Liver (tissue), 9 donors: ENCODE data around the gene COPZ2. TPM values are rescaled to one million over a fixed set of nuclear protein-coding genes. Genes with fewer than 3 reads are reported as not detected.

Source experiments
- DNase-seq: peaks from one replicate; pipeline ENCODE4 v3.0.0-alpha.2; 2017; ENCODE audit warnings: low spot score
- H3K27ac ChIP-seq, 2 donors: one replicate each; pipeline ENCODE4 v1.7.0; 2013; ENCODE audit warnings: inconsistent platforms in 2 of 2, low read length in 2 of 2, control low read depth in 1 of 2, low read depth in 1 of 2, mild to moderate bottlenecking in 1 of 2
- H3K27me3 ChIP-seq, 4 donors: one replicate each; pipeline versions ENCODE4 v1.6.1 to v1.7.0; 2013; ENCODE audit warnings: low read length in 3 of 4, inconsistent platforms in 1 of 4, mild to moderate bottlenecking in 1 of 4, moderate library complexity in 1 of 4; ENCODE audit not compliant: control insufficient read depth in 4 of 4, insufficient read depth in 4 of 4
- H3K36me3 ChIP-seq, 4 donors: one replicate each; pipeline versions ENCODE4 v1.6.1 to v1.7.0; 2013; ENCODE audit warnings: low read length in 3 of 4, mild to moderate bottlenecking in 3 of 4, low read depth in 1 of 4, moderate library complexity in 1 of 4; ENCODE audit not compliant: control insufficient read depth in 4 of 4, insufficient read depth in 3 of 4
- H3K4me1 ChIP-seq, 4 donors: one replicate each; pipeline versions ENCODE4 v1.6.1 to v1.7.0; 2013; ENCODE audit warnings: low read length in 3 of 4, mild to moderate bottlenecking in 3 of 4, moderate library complexity in 1 of 4; ENCODE audit not compliant: control insufficient read depth in 4 of 4, insufficient read depth in 4 of 4
- H3K4me3 ChIP-seq, 3 donors: one replicate each; pipeline versions ENCODE4 v1.6.1 to v1.7.0; 2013; ENCODE audit warnings: low read length in 3 of 3, control low read depth in 1 of 3, low read depth in 1 of 3, mild to moderate bottlenecking in 1 of 3
- H3K9ac ChIP-seq, 2 donors: one replicate each; pipeline ENCODE4 v1.7.0; 2013; ENCODE audit warnings: low read length in 2 of 2, mild to moderate bottlenecking in 2 of 2, moderate library complexity in 2 of 2, control low read depth in 1 of 2, low read depth in 1 of 2
- H3K9me3 ChIP-seq, 4 donors: one replicate each; pipeline versions ENCODE4 v1.6.1 to v1.7.0; 2013; ENCODE audit warnings: low read length in 3 of 4; ENCODE audit not compliant: control insufficient read depth in 4 of 4
- ATF3 ChIP-seq: IDR thresholded peaks from 2 replicates; pipeline ENCODE4 v1.6.1; 2016; ENCODE audit warnings: antibody characterized with exemption
- CTCF ChIP-seq: fragments of 150-350 bp; IDR thresholded peaks from 2 replicates; pipeline ENCODE4 v1.5.1; 2017; ENCODE audit warnings: improper control_type of control experiment, low read depth, low read length; ENCODE audit not compliant: missing input control
- EGR1 ChIP-seq, 2 donors: IDR thresholded peaks; 2 replicates each; pipeline ENCODE4 v1.6.1; 2016 to 2018; ENCODE audit warnings: antibody characterized with exemption in 2 of 2, low read depth in 2 of 2
- FOXA1 ChIP-seq: IDR thresholded peaks from 2 replicates; pipeline ENCODE4 v1.6.1; 2016; ENCODE audit warnings: antibody characterized with exemption
- GABPA ChIP-seq, 2 donors: IDR thresholded peaks in 1 of 2; conservative IDR thresholded peaks in 1 of 2; 2 replicates each; pipeline ENCODE4 v1.6.1; 2016; ENCODE audit warnings: antibody characterized with exemption in 2 of 2, mild to moderate bottlenecking in 1 of 2, moderate library complexity in 1 of 2
- HNF4G ChIP-seq: IDR thresholded peaks from 2 replicates; pipeline ENCODE4 v1.6.1; 2016; ENCODE audit warnings: antibody characterized with exemption
- JUND ChIP-seq, 2 donors: IDR thresholded peaks; 2 replicates each; pipeline ENCODE4 v1.6.1; 2016; ENCODE audit warnings: antibody characterized with exemption in 2 of 2
- MAX ChIP-seq: IDR thresholded peaks from 2 replicates; pipeline ENCODE4 v1.6.1; 2016; ENCODE audit warnings: antibody characterized with exemption
- NR2F2 ChIP-seq: IDR thresholded peaks from 2 replicates; pipeline ENCODE4 v1.6.1; 2016; ENCODE audit warnings: antibody characterized with exemption
- RAD21 ChIP-seq, 2 donors: IDR thresholded peaks; 2 replicates each; pipeline ENCODE4 v1.6.1; 2016; ENCODE audit warnings: antibody characterized with exemption in 2 of 2, mild to moderate bottlenecking in 2 of 2
- RXRA ChIP-seq, 2 donors: IDR thresholded peaks; 2 replicates each; pipeline ENCODE4 v1.6.1; 2017 to 2018; ENCODE audit warnings: antibody characterized with exemption in 2 of 2, mild to moderate bottlenecking in 1 of 2
- SP1 ChIP-seq: IDR thresholded peaks from 2 replicates; pipeline ENCODE4 v1.6.1; 2018; ENCODE audit warnings: antibody characterized with exemption, mild to moderate bottlenecking
- TAF1 ChIP-seq: conservative IDR thresholded peaks from 2 replicates; pipeline ENCODE4 v1.6.1; 2016; ENCODE audit warnings: antibody characterized with exemption, mild to moderate bottlenecking
- YY1 ChIP-seq: IDR thresholded peaks from 2 replicates; pipeline ENCODE4 v1.6.1; 2016; ENCODE audit warnings: antibody characterized with exemption, mild to moderate bottlenecking
- WGBS: extraction: QIAGEN DNeasy Blood & Tissue Kit; methylation state at CpG from one replicate; pipeline ENCODE4 v1.1.7; 2013; 5-methylcytosine and 5-hydroxymethylcytosine counted together
- polyA plus RNA-seq, 2 donors: library from polyadenylated mRNA; stranded (reverse) in 1 of 2; unstranded in 1 of 2; fragments of 200-250 nt in 1 of 2; fragments of >200 nt in 1 of 2; fragmentation: Nextera tagmentation in 1 of 2; extraction: Ambion mirVana in 1 of 2; gene quantifications; one replicate each; pipeline versions ENCODE4 v1.2.1 to v1.2.3, GENCODE V29; 2013 to 2015
- total RNA-seq, 2 donors: library from RNA; depleted of rRNA; stranded (reverse); fragments of >200 nt; gene quantifications; one replicate each; pipeline ENCODE4 v1.2.3, GENCODE V29; 2014
- TF ChIP-seq, protein P1 (sequence below): IDR thresholded peaks from 2 replicates; pipeline ENCODE4 v1.6.1; 2016; ENCODE audit warnings: antibody characterized with exemption
- TF ChIP-seq, protein P2 (sequence below): IDR thresholded peaks from 2 replicates; pipeline ENCODE4 v1.6.1; 2016; ENCODE audit warnings: antibody characterized with exemption, mild to moderate bottlenecking
- donor health status: healthy.
- donor health status: healthy.
- donor health status: healthy.
- donor health status: healthy.
- donor health status: healthy.

The COPZ2 gene
- total and polyA plus RNA-seq, 4 donors: 2.6 to 38.1 (median 17.8) TPM

DNA sequence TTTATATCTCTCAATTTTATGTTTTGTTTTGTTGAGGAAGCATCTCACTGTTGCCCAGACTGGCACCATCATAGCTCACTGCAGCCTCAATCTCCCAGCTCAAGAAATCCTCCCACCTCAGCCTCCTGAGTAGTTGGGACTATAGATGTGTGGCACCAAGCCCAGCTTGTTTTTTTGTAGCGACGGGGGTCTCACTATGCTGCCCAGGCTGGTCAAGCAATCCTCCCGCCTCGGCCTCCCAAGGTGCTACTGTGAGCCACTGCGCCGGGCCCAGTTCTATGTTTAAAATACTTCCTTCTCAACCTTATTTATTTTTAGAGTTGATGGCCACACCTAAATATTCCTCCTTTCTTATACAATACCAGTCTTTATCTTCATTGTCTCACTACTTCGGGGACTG lies 8.7 kb upstream of the COPZ2 start:
- TF ChIP-seq ATF3 (no peak), NR2F2 (no peak), RXRA (IDR thresholded peaks at IDR 0.05) (no peak), CTCF (no peak), JUND (IDR thresholded peaks at IDR 0.05) (no peak), GABPA (IDR thresholded peaks at IDR 0.05 in 1 of 2, conservative IDR thresholded peaks at IDR 0.05 in 1 of 2) (no peak), HNF4G (no peak), EGR1 (IDR thresholded peaks at IDR 0.05; ENCODE audit: low read depth in 2 of 2) (no peak), FOXA1 (no peak), TAF1 (no peak), SP1 (no peak), RAD21 (IDR thresholded peaks at IDR 0.05) (no peak), YY1 (no peak), MAX (no peak)
- TF ChIP-seq, protein P1, sequence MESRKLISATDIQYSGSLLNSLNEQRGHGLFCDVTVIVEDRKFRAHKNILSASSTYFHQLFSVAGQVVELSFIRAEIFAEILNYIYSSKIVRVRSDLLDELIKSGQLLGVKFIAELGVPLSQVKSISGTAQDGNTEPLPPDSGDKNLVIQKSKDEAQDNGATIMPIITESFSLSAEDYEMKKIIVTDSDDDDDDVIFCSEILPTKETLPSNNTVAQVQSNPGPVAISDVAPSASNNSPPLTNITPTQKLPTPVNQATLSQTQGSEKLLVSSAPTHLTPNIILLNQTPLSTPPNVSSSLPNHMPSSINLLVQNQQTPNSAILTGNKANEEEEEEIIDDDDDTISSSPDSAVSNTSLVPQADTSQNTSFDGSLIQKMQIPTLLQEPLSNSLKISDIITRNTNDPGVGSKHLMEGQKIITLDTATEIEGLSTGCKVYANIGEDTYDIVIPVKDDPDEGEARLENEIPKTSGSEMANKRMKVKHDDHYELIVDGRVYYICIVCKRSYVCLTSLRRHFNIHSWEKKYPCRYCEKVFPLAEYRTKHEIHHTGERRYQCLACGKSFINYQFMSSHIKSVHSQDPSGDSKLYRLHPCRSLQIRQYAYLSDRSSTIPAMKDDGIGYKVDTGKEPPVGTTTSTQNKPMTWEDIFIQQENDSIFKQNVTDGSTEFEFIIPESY: no peak
- TF ChIP-seq, protein P2, sequence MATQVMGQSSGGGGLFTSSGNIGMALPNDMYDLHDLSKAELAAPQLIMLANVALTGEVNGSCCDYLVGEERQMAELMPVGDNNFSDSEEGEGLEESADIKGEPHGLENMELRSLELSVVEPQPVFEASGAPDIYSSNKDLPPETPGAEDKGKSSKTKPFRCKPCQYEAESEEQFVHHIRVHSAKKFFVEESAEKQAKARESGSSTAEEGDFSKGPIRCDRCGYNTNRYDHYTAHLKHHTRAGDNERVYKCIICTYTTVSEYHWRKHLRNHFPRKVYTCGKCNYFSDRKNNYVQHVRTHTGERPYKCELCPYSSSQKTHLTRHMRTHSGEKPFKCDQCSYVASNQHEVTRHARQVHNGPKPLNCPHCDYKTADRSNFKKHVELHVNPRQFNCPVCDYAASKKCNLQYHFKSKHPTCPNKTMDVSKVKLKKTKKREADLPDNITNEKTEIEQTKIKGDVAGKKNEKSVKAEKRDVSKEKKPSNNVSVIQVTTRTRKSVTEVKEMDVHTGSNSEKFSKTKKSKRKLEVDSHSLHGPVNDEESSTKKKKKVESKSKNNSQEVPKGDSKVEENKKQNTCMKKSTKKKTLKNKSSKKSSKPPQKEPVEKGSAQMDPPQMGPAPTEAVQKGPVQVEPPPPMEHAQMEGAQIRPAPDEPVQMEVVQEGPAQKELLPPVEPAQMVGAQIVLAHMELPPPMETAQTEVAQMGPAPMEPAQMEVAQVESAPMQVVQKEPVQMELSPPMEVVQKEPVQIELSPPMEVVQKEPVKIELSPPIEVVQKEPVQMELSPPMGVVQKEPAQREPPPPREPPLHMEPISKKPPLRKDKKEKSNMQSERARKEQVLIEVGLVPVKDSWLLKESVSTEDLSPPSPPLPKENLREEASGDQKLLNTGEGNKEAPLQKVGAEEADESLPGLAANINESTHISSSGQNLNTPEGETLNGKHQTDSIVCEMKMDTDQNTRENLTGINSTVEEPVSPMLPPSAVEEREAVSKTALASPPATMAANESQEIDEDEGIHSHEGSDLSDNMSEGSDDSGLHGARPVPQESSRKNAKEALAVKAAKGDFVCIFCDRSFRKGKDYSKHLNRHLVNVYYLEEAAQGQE: no peak
- H3K9ac ChIP-seq: no peak overlapping the region
- H3K9me3 ChIP-seq: no peaks in the 10 kb centered on the region
- H3K27ac ChIP-seq: no peak overlapping the region
- no peaks in the 10 kb centered on the region for H3K36me3 ChIP-seq
- H3K4me3 ChIP-seq: no peak overlapping the region
- DNase-seq: no peak
- H3K4me1 ChIP-seq: peaks cover 7 to 31% (median 19%) of the 10 kb centered on the region in 4 donors
- no peaks in the 10 kb centered on the region for H3K27me3 ChIP-seq
- WGBS: 93% methylated on average over 7 of the region's 7 CpGs
